Fibroblast of upper back skin (primary cell): Measurements from ENCODE around the gene TMEM176A.

ENCODE experiments used
- DNase-seq: peaks from one replicate; pipeline ENCODE4 v3.0.0-alpha.2; 2013

Gene TMEM176A

DNA sequence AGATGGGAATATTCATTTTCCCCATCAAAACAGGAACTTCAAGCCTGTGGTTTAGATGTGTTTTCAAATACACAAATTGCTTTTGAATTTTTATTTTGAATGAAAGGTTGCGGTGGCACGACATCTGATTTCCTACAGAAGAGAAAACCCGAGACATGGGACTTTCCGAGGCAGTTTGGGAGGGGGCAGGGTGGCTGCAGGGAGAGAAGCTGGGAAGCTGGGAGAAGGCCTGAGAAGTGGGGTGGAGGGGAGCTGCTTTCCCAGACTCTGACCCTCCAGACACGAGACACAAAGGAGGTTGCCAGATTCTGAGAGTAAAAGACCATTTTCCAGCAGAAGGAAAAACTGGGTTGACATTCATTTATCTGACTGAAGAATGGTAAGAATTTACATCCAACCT lies 19.6 kb downstream of the TMEM176A start:
- DNase-seq = no peak

- DNase-seq = no peak
Observed at GRCh38 chr7:150820578-150821198, 20.1 kb downstream of the TMEM176A start.

GRCh38 chr7:150823043-150823442 lies 22.5 kb downstream of the TMEM176A start:
- no peak for DNase-seq

GRCh38 chr7:150823484-150824126 lies 23.0 kb downstream of the TMEM176A start:
- DNase-seq = no peak

GRCh38 chr7:150824379-150825177 lies 24.0 kb downstream of the TMEM176A start:
- DNase-seq = no peak

- no peak for DNase-seq
Observed at GRCh38 chr7:150826061-150826849, 25.7 kb downstream of the TMEM176A start.

DNA sequence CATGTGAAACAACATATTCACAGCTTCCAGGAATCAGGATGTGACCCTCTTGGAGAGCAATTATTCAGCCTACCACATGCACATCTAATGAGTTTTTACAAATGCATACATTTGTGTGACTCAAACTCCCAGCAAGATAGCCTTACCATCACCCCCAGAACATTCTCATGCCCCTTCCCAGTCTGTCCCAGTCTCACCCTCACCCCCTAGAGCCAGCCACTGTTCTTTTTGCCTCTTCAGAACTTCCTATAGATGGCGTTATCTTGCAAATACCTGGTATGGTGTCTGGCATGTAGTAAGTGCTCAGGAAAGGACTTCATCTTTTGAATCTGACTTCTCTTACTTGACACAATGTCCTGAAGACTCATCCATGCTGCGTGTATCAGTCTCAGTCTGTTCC lies 27.8 kb downstream of the TMEM176A start:
- DNase-seq = no peak

DNA sequence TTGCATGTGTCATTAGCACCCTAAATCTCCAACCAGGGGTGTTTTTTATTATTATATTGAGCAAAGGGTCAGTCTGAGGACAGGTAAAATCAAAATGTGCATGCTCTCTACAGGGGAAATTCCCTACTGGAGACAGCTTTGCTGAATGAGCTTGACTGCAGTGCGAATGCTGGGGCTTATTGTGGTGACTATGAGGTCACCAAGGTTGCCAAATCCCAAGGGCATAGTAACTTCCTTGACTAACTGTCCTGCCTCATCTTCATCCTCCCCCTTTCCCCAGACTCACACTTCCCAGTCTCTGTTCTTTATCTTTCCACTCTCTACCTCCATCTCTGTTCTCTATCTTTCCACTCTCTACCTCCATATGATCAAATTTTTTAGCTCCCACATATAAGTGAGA lies 28.9 kb downstream of the TMEM176A start:
- DNase-seq = no peak

- DNase-seq = no peak
Observed at GRCh38 chr7:150830937-150831336, 30.4 kb downstream of the TMEM176A start.

- DNase-seq = no peak
Observed at GRCh38 chr7:150831851-150832250, 31.3 kb downstream of the TMEM176A start.

DNA sequence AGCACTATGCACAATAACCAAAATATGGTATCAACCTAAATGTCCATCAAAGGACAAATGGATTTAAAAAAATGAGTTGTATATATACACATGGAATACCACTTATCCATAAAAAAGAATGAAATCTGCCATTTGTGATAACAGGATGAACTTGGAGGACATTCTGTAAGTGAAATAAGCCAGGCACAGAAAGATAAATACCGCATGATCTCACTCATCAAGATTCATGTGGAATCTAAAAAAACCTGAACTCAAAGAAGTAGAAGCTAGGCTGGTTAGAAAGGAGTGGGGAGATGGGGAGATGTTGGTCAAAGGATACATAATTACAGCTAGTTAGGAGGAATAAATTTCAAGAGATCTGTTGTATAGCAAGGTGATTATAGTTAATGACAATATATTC lies 34.5 kb downstream of the TMEM176A start:
- no peak for DNase-seq

GRCh38 chr7:150835702-150836280 lies 35.2 kb downstream of the TMEM176A start:
- DNase-seq = no peak

- no peak for DNase-seq
Observed at GRCh38 chr7:150838965-150839650, 38.5 kb downstream of the TMEM176A start.

GRCh38 chr7:150842018-150842417 lies 41.4 kb downstream of the TMEM176A start:
- no peak for DNase-seq

GRCh38 chr7:150842716-150843115 lies 42.1 kb downstream of the TMEM176A start:
- no peak for DNase-seq

DNA sequence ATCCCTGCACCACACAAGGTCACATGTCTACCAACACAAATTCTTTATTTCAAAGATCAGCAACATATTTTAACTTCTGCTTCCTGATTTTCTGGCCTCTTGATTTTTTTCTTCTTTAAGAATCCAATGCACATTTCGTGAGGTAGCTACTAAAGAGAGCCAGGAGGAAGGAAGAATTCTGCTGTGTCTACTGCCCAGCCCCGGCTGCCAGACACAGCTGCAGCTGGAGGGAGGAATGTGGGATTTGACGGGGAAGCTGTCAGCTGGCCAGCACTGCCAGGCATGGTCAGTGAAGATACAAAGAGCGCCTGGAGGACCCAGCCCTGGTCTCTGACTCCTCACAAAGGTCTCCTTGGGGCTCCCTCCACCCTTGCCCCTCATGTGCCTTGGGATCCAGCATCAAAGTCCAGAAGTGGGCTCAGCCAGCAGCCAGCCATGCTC lies 44.9 kb downstream of the TMEM176A start:
- DNase-seq = no peak

DNA sequence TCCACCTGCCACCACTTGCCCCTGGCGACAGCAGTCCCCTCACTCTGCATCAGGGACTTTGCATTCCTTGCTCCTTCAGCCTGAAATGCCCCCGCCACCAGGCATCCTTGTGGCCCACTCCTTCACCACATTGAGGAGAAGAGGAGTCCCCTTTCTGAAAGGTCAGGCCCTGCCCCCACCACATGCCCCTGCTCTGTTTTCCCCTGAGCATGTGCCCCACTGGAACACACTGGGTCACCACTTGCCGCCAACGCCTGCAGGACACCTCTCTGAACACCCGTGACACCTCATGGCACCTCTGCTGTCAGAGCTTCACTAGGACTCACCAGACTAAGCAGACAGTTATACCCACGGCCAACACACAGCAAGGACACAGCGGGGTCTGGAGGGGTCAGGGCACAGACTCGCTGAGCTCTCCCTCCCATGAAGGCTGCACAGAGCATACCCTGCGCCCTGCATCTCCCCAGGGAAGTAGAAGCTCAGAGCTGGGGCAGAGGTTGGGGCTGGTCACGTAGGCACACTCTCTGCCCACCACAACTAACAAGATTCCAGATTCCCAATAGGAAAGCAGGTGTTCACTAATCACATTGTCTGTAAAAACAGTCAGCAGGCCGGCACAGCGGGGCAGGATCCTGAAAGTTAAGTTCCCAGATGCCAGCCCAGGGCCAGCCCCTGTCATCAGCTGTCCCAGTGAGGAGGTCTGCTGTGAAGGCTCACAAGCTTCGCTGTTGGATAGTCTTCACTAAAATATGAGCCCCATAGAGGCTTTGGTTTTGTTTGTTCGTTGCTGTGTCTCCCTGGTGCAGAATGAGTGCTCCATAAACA lies 45.9 kb downstream of the TMEM176A start:
- no peak for DNase-seq

GRCh38 chr7:150847536-150847935 lies 47.0 kb downstream of the TMEM176A start:
- no peak for DNase-seq

GRCh38 chr7:150848111-150848510 lies 47.5 kb downstream of the TMEM176A start:
- DNase-seq = no peak

DNA sequence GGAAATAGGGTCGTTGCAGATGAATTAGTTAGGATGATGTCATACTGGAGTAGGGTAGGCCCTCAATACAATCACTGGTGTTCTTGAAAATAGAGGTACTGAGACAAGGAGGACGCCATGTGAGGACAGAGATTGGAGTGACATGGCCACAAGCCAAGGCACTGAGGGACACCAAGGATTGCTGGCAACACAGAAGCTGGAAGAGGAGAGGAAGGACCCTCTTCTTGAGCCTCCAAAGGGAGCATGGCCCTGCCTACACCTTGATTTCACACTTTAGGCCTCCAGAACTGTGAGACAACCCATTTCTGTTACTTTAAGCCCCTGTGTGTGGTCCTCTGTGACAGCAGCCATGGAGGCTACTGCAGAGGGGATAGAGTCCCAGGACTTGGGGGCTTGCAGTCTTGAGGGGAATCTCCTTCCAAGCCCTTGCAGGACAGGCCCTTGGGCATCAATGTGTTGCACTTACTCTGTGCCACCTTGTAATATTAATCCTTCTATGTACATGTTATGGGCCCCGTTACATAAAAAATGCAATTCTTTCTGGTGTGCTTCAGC lies 48.1 kb downstream of the TMEM176A start:
- no peak for DNase-seq

GRCh38 chr7:150849204-150849775 lies 48.7 kb downstream of the TMEM176A start:
- DNase-seq = no peak
